GM21360 (cell line): ENCODE results near the gene APLNR.

Experiments
- ATAC-seq: cut with Tn5 transposase; IDR thresholded peaks from one replicate; pipeline ENCODE4 v1.9.1; 2021; ENCODE audit warnings: mild to moderate bottlenecking, moderate library complexity; ENCODE audit not compliant: unreplicated experiment

Gene APLNR

DNA sequence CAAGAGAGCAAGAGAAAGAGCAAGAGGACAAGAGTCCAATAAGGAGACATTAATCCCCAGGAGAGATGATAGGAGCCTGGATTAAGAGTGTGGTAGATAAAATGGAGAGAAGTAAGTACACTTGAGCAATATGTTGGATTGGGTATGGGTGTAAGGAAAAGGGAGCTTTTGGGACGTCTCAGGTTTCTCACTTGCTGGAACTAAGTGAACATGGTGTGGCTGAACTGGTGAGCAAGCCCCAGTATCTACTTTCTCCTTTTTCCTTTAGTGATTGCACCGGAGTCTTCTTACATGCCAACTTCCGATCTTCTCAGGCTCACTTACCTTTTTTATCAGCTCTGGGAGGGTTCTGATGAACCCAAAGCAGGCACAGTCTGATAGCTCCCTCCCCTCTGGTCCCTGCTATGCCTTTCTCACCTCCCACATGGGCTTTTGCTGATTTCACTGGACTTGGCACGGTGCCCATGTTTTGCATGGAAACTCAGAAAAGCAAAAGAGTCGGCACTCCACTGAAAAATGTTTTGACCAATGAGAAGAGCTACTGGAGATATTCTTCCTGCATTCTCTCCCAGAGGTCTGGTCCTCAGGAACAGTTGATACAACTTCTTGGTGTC lies 14.5 kb upstream of the APLNR start:
- no peak for ATAC-seq

DNA sequence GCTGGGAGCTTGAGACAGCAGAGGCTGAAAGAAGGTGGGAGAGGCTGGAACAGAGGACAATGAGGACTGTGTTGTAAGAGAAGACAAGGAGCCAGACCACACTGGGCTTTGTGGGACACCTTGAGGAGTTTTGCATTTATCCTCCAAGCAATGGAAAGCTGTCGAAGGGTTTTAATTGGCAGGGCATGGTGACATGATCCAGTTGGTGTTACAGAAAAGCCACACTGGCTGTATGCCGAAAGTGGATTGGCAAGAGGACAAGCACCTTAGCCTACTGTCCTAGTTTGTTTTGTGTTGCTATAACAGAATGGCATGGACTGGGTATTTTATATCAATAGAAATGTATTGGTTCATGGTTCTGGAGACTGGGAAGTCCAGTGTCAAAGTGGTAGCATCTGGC lies 14.0 kb upstream of the APLNR start:
- ATAC-seq: no peak

DNA sequence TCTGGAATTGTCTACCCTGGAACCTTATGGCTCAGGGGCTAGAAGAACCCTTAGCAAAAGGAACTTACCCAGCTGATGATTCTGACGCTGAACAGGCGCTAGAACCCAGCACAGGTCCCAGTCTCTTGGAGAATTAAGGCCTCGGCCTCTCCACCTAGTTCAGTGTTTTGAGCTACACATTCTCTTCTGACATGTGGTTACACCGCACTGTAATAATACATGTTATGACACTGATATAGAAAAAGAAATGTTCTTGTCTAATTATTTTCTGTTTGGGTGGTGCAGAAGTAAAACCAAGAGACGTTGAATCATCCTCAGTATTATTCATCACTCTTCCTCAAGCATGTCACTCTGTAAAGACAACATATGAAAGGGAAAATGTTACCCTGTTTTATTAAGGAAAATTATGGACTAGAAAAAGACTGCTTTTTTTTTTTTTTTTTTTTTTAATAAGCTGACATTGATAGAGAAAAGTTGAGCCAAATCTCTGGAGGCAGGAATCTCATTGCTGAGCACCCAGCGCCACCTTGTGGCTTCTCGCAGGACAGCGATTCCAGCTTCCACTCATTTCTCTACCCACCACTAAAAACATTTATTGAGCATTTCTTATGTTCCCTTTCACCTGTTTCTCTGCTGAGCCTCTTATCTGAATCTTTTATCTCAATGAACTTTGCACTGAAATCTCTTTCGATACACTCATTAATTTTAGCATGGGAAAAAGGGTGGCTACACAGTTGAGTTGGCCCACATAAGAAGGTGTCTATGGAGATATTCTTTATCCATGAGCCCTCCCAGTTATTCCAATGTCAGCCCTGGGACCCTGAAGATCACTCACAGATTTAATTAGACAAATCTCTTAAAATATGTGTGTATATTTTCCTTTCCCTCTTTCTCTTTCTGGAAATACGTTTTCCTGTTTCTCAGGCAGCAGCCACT lies 12.6 kb upstream of the APLNR start:
- ATAC-seq: peak; percentile 55

DNA sequence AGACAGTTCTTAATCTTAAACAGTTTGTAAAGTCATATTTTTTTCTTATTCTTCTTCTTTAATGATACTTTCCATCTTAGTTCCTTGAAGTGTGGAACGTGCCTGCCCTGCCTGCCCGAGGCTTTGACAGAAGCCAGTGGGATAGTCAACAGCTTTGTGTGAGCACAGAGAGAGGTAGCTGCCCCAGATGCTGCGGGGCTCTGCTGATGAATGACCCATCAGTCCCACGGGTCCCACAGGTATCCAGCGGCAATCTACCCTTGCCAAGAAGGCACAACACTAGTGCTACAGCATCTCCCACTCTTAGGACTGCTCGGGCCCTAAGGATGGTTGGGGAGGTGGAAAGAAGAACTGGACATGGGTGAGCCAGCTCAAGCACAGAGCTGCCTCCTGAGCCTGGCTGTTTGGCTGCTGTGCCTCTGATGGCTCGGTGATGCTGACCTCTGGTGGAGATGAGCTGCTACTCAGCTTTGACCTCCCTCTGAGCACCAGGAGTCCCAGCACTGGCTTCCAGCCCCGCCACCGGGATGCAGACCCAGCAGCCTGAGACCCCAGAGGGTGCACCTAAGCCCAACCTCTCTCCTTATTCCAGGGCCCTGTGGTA lies 11.8 kb upstream of the APLNR start:
- peak; percentile 73 for ATAC-seq

GRCh38 chr11:57244911-57245310 lies 7.9 kb upstream of the APLNR start:
- no peak for ATAC-seq

- ATAC-seq: no peak
Measured at GRCh38 chr11:57241353-57241972, 4.4 kb upstream of the APLNR start.

- no peak for ATAC-seq
Measured at GRCh38 chr11:57240757-57241156, 3.7 kb upstream of the APLNR start.

DNA sequence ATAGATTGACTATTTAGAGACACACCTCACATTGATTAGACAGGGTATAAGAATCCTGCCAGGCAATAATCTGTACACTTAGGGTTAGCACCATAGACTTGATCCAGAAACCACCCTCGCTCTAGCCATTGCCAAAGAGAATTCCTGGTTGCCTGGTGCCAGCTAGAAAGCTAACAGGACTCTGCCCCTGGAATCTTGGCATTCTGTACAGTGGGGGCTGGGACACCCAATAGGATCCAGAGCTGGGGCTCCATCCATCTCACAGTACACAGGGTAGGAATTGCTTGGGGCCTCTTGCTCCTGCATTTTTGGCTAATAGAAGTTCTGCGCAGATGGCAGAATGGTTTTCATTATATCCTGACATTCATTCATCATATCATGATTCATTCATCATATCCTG lies 3.0 kb upstream of the APLNR start:
- no peak for ATAC-seq

DNA sequence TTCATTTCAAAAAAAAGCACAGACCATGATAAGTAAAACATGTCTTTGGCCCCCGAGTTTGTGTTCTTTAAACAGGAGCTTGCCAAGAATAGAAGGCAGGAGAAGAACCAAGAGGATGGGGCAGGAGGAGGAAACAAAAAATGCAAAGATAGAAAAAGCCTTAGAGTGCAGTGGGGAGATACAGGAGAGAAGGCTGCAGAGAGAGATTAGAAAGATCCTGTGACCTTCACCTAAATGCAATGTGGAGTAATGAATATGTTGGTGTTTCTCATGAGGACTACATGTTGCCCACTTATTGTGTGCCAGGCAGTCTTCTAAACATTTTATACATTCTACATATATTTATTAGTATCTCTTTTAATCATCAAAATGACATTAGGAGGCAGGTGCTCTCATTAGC lies 2.3 kb upstream of the APLNR start:
- no peak for ATAC-seq

DNA sequence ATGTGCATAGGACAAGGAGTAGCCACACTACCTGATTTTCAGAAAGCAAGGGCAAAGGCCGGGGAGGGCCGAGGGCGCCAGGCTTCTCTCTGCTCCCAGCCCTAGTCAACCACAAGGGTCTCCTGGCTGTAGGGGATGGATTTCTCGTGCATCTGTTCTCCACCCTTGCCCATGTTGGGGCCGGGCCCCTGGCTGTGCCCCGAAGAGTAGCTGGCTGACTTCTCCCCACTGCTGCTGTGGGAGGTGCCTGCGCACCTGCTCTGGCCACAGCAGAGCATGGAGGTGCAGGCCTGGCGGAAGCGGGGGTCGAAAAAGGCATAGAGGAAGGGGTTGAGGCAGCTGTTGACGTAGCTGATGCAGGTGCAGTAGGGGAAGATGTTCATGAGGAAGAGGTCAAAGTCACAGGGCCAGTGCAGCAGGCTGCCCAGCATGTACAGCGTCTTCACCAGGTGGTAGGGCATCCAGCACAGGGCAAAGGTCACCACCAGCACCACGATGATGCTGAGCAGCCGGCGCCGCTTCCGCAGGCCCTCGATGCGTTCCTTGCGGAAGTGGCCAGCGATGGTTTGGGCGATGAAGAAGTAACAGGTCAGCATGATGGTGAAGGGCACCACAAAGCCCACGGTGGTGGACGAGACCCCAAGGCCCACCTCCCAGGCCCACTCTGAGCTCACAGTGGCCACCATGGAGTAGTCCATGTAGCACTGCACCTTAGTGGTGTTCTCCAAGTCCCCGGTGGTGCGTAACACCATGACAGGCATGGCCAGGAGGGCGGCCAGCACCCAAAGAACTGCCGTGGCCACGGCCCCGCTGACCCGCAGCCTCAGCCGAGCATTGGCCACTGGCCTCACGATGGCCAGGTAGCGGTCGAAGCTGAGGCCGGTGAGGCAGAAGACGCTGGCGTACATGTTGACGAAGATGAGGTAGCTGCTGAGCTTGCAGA lies 1.0 kb downstream of the APLNR start:
- ATAC-seq: no peak

GRCh38 chr11:57233702-57234101 lies 3.3 kb downstream of the APLNR start:
- ATAC-seq: no peak

DNA sequence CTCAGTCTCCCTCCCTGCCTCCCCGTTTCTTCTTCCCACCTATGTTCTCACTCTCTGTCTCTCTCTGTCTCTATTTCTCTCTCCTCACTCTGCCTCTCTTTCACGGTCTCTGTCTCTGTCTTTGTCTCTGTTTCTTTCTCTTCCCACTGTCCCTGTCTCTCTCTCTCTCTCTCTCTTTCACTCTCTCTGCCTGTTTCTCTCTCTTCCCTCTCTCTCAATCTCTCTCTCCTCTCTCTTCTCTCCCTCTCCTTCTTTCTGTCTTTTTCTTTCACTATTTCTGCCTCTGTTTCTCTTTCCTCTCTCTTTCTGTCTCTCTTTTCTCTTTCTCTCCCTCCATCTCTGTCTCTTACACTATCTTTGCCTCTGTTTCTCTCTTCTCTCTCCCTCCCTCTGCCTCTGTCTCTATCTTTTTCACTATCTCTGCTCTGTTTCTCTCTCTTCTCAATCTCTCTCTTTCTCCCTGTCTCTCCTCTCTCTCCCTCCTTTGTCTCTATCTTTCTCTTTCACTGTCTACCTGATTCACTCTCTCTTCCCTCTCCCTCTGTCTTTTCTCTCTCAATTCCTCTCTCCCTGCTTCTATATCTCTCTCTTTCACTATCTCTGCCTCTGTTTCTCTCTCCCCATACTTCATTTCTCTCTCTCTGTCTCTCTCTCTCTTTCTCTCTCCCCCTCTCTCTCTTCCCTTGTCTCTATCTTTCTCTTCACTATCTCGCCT lies 5.4 kb downstream of the APLNR start:
- no peak for ATAC-seq

DNA sequence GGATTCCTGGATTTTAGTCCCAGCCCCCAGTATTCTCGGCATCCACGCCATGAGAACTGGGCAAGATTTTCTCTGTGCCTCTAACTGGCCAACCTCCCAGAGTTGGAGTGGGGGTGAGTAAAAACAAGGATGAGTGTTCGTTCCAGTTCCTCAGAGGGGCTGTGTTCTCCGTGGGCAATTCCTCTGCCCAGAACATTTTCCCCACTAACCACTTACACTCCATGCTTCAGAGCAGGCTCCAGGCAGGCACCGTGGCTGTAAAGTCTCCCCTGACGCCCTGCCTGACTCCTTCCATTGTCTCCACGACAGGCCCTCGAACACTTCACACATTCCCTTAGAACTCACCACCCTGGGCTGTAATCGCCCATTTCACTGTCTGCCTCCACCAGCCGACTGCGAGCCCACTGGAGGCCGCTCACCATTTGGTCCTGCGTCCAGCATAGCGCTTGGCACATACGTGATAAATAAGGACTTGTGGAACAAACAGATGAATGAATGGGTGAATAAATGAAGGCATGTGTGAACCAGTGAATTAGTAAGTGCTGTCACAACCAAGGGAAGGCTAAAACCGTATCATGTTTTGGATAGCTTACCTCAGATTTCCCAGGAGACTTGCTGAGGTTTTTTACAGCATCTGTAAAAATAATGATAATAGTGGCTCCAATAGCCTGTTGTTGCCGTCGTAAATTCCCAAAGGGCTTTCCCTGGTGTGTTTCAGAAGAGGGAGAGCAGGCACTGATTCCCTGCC lies 6.1 kb downstream of the APLNR start:
- no peak for ATAC-seq

GRCh38 chr11:57230316-57230715 lies 6.7 kb downstream of the APLNR start:
- no peak for ATAC-seq

DNA sequence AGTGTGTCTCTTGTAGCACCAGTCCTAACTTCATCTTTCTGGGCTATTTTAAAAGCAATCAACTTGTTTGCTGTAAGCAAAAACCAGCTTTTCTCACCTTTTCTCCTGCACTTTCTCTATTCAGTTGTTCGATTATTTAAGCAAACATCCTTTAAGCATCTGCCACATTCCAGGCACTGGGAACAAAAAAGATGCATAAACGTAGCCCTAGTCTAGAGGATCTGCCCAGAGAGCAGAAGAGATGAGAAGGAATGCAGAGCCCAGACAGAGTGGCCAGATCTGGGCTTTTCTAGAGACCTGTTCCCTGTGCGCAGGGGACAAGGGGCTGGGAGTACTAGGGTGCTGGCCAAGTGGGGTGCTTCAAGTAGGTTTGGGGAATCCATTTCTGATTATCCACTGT lies 8.4 kb downstream of the APLNR start:
- no peak for ATAC-seq

- no peak for ATAC-seq
Measured at GRCh38 chr11:57224537-57224936, 12.5 kb downstream of the APLNR start.

DNA sequence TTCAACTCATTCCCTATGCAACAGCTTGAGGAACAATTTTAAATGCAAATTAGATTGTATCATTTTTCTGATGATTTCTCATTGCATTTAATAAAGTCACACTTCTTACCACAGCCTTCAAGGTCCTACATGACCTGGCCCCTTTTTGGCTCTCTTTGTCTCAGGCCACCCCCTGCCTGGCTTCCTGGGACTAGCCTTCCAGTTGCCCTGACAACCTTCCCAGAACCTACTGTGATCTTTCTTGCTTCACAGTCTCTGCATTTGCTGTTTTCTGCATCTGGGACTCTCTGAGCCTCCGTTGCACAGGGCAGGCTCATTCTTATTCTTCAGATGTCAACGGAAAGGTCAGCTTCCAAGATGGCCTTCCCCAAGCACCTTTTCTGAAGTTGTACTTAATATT lies 12.9 kb downstream of the APLNR start:
- ATAC-seq: no peak

- no peak for ATAC-seq
Measured at GRCh38 chr11:57223601-57224000, 13.4 kb downstream of the APLNR start.

DNA sequence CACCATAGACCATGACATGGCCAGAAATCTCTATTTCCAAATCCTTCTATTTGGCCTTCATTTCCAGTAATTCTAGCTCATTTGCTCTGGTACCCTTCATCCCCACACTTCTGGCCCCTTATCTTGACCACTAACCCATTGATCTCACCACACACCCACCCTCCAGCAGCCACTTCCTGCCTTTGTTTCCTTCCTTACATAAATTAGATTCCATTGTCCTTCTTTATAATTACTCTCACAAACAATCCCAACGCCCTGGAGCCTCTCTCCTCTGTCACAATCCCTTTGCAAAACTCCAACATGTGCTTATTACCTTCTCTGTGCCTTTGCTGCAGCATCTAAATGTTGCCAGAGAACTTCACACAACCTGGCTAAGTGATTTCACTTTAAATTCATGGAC lies 14.8 kb downstream of the APLNR start:
- ATAC-seq: no peak
